ENCODE results near the gene PLEKHH2.

GRCh38 chr2:43810452-43810851 lies 173.4 kb downstream of the PLEKHH2 start:
- TF ChIP-seq CTCF (IDR thresholded peaks at IDR 0.05 in 8 of 11, conservative IDR thresholded peaks at IDR 0.05 in 3 of 11) (no peak), POLR2A (IDR thresholded peaks at IDR 0.05) (no peak)
